Measurements from ENCODE around the gene DPYD.

The DPYD gene

GRCh38 chr1:97120806-97121205 lies 800.0 kb downstream of the DPYD start:
- DNase-seq: no peak

GRCh38 chr1:97119260-97120158 lies 801.3 kb downstream of the DPYD start:
- no peak for DNase-seq

GRCh38 chr1:97114842-97115241 lies 806.0 kb downstream of the DPYD start:
- DNase-seq: no peak

GRCh38 chr1:97112442-97112841 lies 808.4 kb downstream of the DPYD start:
- DNase-seq: no peak

- DNase-seq: no peak
Observed at GRCh38 chr1:97108179-97108578, 812.7 kb downstream of the DPYD start.

GRCh38 chr1:97105531-97105930 lies 815.3 kb downstream of the DPYD start:
- DNase-seq: no peak

- DNase-seq: no peak
Observed at GRCh38 chr1:97101509-97101908, 819.3 kb downstream of the DPYD start.

- no peak for DNase-seq
Observed at GRCh38 chr1:97097404-97097925, 823.4 kb downstream of the DPYD start.

- DNase-seq: no peak
Observed at GRCh38 chr1:97095764-97096163, 825.1 kb downstream of the DPYD start.

- no peak for DNase-seq
Observed at GRCh38 chr1:97094247-97094972, 826.4 kb downstream of the DPYD start.

GRCh38 chr1:97093741-97094140 lies 827.1 kb downstream of the DPYD start:
- no peak for DNase-seq

- no peak for DNase-seq
Observed at GRCh38 chr1:97092824-97093223, 828.0 kb downstream of the DPYD start.

- DNase-seq: no peak
Observed at GRCh38 chr1:97091679-97092078, 829.2 kb downstream of the DPYD start.

GRCh38 chr1:97091263-97091662 lies 829.6 kb downstream of the DPYD start:
- no peak for DNase-seq

- no peak for DNase-seq
Observed at GRCh38 chr1:97090725-97091124, 830.1 kb downstream of the DPYD start.

GRCh38 chr1:97089173-97089572 lies 831.7 kb downstream of the DPYD start:
- DNase-seq: no peak

GRCh38 chr1:97088391-97088790 lies 832.4 kb downstream of the DPYD start:
- no peak for DNase-seq

GRCh38 chr1:97084546-97084945 lies 836.3 kb downstream of the DPYD start:
- no peak for DNase-seq

GRCh38 chr1:97082160-97082848 lies 838.5 kb downstream of the DPYD start:
- DNase-seq: no peak

- DNase-seq: no peak
Observed at GRCh38 chr1:97078872-97079271, 842.0 kb downstream of the DPYD start.

- DNase-seq: no peak
Observed at GRCh38 chr1:97077221-97077620, 843.6 kb downstream of the DPYD start.

GRCh38 chr1:97074771-97075170 lies 846.1 kb downstream of the DPYD start:
- DNase-seq: no peak

- DNase-seq: no peak
Observed at GRCh38 chr1:97073936-97074335, 846.9 kb downstream of the DPYD start.
